BJ (cell line): ENCODE results near the gene FAM83B. TPM values are rescaled to one million over a fixed set of nuclear protein-coding genes. Genes with fewer than 3 reads are reported as not detected.

Experiments
- CTCF ChIA-PET: fragments of 350-600 bp; formaldehyde crosslinking; extraction: SDS; loops from one replicate; lab custom pipeline; 2021; ENCODE audit warnings: antibody characterized with exemption, inconsistent platforms; lab: Yijun Ruan, JAX
- POLR2A ChIA-PET: fragments of 300-600 bp; sonication (Branson Sonifier 250); formaldehyde crosslinking; extraction: SDS; loops from one replicate; lab custom pipeline; 2021; ENCODE audit warnings: antibody characterized with exemption; lab: Charles Lee
- DNase-seq: peaks from one replicate; pipeline ENCODE4 v3.0.0-alpha.2; 2011; ENCODE audit warnings: low read depth
- H3K27me3 ChIP-seq: 2 replicates; pipeline ENCODE4 v1.6.0; 2011; ENCODE audit warnings: low read length; ENCODE audit not compliant: control insufficient read depth, insufficient read depth
- H3K36me3 ChIP-seq: 2 replicates; pipeline ENCODE4 v1.5.1; 2011; ENCODE audit warnings: low read length; ENCODE audit not compliant: control insufficient read depth, insufficient read depth
- H3K4me3 ChIP-seq: 2 replicates; pipeline ENCODE4 v1.5.1; 2011; ENCODE audit warnings: low read depth, mild to moderate bottlenecking, control low read depth, low read length
- polyA plus RNA-seq: library from polyadenylated mRNA; depleted of rRNA; stranded (reverse); fragments of >200 nt; gene quantifications from 2 replicates; pipeline ENCODE4 v1.2.3, GENCODE V29; 2011
- TF ChIP-seq, protein P1 (sequence below): IDR thresholded peaks from 2 replicates; pipeline ENCODE4 v1.5.1; 2011; ENCODE audit warnings: low read depth, mild to moderate bottlenecking, control low read depth, inconsistent platforms, low read length, moderate library complexity; ENCODE audit not compliant: insufficient read depth

The FAM83B gene
- polyA plus RNA-seq, 1 experiment: not detected

DNA sequence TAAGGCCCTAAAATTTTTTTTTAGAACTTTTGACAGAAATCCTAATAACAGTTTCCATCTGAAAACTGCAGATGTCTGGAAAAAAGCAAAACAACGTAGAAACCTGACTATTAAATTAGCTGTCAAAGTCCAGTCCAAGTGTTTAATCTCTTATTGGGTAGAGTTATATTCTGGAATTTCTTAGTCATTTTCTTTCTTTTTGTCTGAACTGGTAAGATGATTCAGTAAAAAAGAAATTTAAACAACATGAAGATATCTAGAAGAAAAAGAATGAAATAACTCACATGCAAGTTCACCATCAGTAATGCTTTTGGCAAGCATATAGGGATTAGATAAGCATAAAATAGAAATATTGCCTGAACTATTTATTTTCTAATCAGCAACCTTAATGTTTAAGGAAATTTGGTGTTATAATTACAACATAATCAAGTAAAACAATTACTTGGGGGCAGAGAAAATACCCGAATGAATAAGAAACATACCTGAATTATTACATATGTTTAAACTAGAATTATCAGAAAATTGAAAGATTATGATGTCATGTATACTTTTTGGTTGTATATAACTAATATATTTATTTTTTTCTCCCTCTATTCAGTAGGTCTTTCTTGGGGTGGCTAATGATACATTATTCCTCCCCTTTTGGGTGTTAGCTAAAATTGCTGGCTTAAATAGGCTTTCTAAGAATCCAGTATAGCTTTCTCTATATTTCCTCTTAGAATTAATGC is 51.1 kb downstream of the FAM83B start:
- POLR2A ChIA-PET: no interaction called here

DNA sequence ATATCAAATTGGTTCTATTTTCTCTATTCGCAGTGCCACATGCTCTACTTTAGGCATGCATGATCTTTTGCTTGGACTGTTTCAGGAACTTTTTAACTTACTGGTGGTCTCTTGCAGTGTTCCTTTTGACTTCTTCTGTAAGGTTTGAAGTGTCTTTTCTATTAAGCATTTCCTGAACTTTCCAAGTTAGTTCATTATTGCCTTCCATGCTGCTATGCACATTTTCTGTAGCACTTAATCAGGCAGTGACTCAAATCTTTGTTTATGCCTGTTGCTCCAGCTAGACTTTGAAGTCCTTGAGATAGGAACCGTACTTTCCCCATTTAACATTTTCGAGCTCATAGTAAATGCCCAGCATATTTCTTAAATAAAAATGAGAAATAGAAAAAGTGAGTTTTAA is 52.2 kb downstream of the FAM83B start:
- POLR2A ChIA-PET: no interaction called here
- H3K36me3 ChIP-seq: no peaks in the 10 kb centered on the region
- TF ChIP-seq, protein P1, sequence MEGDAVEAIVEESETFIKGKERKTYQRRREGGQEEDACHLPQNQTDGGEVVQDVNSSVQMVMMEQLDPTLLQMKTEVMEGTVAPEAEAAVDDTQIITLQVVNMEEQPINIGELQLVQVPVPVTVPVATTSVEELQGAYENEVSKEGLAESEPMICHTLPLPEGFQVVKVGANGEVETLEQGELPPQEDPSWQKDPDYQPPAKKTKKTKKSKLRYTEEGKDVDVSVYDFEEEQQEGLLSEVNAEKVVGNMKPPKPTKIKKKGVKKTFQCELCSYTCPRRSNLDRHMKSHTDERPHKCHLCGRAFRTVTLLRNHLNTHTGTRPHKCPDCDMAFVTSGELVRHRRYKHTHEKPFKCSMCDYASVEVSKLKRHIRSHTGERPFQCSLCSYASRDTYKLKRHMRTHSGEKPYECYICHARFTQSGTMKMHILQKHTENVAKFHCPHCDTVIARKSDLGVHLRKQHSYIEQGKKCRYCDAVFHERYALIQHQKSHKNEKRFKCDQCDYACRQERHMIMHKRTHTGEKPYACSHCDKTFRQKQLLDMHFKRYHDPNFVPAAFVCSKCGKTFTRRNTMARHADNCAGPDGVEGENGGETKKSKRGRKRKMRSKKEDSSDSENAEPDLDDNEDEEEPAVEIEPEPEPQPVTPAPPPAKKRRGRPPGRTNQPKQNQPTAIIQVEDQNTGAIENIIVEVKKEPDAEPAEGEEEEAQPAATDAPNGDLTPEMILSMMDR: no peak
- no peak overlapping the region for H3K4me3 ChIP-seq
- CTCF ChIA-PET: no interaction called here
- H3K27me3 ChIP-seq: no peaks in the 10 kb centered on the region
- no peak for DNase-seq

More for the DNA sequence above, 51.1 kb downstream of the FAM83B start:
- CTCF ChIA-PET: interaction anchor here (0.5 kb wide), 1 partner anchor 555 kb away, joined by 3 read pairs; no protein-coding TSS in a partner anchor
- no peak for DNase-seq
- Histone ChIP-seq H3K27me3 (no peaks in the 10 kb centered on the region), H3K36me3 (no peaks in the 10 kb centered on the region), H3K4me3 (no peak overlapping the region)
- TF ChIP-seq, protein P1: no peak

DNA sequence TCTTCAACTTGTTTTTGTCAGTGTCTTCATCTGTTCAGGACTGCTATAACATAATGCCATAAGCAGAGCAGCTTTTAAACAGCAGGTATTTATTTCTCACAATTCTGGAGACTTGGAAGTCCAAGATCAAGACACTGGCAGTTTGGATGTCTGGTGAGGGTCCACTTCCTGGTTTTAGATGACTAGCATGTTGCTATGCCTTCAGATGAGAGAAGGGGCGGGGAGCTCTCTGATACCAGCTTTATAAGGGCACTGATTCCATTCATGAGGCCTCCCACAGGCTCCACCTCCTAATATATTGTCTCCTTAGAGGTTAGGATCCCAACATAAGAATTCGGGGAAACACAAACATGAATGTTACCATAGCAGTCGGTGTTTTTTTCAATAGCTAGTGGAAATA is 52.9 kb downstream of the FAM83B start:
- no peaks in the 10 kb centered on the region for H3K27me3 ChIP-seq
- ChIA-PET POLR2A (no interaction called here), CTCF (interaction anchor here (1.8 kb wide), 1 partner anchor 9 kb away, joined by 3 read pairs; no protein-coding TSS in a partner anchor)
- H3K36me3 ChIP-seq: no peaks in the 10 kb centered on the region
- DNase-seq: no peak
- H3K4me3 ChIP-seq: no peak overlapping the region
- TF ChIP-seq, protein P1: no peak

DNA sequence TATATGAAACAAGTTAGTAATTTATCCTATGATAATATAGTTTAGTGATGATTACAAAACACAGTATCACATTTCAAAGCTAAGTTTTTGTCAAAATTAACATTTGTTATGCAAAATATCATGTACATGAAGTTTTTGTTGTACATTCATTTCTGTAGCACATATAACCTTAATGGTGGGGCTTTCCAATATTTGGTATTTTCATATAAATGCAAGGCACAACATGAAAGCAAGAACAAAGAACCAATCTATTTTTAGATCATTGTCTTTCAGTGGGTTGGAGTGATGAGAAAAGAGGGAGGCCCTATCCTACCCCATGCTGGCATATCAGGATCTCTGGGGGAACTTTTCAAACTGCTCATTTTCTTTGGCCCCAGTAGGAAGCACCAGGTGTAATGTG is 53.4 kb downstream of the FAM83B start:
- ChIA-PET CTCF (interaction anchor here (1.8 kb wide), 1 partner anchor 10 kb away, joined by 3 read pairs; no protein-coding TSS in a partner anchor), POLR2A (no interaction called here)
- no peak for DNase-seq
- Histone ChIP-seq H3K27me3 (no peaks in the 10 kb centered on the region), H3K36me3 (no peaks in the 10 kb centered on the region), H3K4me3 (no peak overlapping the region)
- TF ChIP-seq, protein P1: no peak

DNA sequence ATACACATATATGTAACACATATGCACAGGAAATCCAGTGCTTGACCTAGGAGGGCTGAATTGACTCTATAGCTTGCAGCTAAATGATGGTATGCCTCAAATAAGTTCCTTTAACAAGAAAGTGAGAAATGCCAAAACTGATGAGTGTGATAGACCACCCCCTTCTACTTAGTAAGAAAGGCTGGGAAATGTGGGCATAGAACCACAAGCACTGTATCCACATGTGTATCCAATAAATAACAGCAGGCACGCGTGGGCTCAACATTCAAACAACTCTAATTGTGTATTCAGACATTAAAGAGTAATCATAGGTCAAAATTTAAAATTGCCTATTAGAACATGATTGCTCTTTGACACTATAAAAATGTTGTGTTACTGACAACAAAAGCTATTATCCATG is 54.1 kb downstream of the FAM83B start:
- TF ChIP-seq, protein P1: no peak
- POLR2A ChIA-PET: no interaction called here
- Histone ChIP-seq H3K27me3 (no peaks in the 10 kb centered on the region), H3K36me3 (no peaks in the 10 kb centered on the region), H3K4me3 (no peak overlapping the region)
- CTCF ChIA-PET: interaction anchor here (1.8 kb wide), 1 partner anchor 11 kb away, joined by 3 read pairs; no protein-coding TSS in a partner anchor
- DNase-seq: no peak
